ENCODE measurements around the gene VPS54. TPM values are rescaled to one million over a fixed set of nuclear protein-coding genes. Genes with fewer than 3 reads are reported as not detected.

The VPS54 gene
- total RNA-seq, 1 experiment from 2014 or later = 31.8 TPM

DNA sequence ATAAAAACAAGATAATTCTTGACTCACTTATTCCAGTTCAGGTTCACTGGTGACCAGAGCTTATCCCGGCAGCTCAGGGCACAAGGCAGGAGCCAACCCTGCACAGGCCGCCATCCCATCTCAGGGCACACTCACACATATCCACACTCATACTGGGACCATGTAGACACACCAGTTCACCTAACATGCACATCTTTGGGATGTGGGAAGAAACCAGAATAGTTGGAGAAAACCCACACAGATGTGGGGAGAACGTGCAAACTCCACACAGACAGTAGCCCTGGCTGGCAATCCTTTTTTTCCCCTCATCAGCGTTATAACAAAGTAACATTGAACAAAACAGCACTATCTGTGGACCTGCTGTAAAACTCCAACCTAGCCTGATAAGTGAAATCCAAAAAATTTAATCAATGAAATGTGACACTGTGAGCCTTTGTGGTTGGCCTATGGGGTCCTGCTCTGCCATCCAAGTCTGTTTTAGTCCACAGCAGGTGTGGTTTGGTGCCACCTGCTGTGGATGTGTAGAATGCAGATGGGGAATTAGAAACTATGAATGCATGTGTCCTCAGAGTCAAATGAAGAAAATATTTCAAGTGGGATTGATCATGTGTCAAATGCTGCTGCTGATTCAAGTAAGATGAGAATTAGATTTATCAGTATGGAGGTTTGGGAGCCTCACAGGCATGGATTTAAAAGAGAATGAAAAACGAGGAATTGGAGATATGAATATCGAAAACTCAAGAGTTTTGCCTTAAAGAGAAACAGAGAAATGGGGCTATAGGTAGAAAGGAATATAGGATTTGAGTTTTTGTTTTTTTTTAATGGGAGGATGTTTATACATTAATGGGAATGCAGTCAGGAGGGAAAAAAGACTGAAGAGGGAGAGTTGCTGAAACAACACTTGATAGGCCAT lies 130.5 kb downstream of the VPS54 start:
- DNase-seq (ENCODE audit: low read depth, low spot score) = peak; percentile 74
- in situ Hi-C loops (cut with HindIII; ENCODE audit: low pct_unique_long_range_greater_than_20kb, low sequenced_read_pairs) = no loop called here

DNA sequence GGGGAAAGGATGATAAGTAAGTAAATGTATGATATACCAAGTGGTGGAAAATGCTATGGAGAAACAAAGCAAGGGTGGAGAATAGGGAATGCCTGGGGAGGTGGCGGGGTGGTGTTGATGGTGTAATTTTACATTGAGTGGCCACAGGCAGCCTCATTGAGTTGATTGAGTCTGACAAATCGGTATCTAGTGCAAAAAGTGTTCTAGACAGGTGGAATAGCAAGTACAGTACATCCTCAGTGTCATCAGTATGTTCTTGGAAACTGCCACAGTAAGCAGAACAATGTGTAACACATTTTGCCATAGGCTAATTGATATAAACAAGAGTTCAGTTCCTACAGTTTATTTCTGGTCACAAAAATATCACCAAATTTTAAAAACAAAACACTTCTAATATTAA lies 131.2 kb downstream of the VPS54 start:
- DNase-seq (ENCODE audit: low read depth, low spot score) = no peak
- in situ Hi-C loops (cut with HindIII; ENCODE audit: low pct_unique_long_range_greater_than_20kb, low sequenced_read_pairs) = no loop called here

DNA sequence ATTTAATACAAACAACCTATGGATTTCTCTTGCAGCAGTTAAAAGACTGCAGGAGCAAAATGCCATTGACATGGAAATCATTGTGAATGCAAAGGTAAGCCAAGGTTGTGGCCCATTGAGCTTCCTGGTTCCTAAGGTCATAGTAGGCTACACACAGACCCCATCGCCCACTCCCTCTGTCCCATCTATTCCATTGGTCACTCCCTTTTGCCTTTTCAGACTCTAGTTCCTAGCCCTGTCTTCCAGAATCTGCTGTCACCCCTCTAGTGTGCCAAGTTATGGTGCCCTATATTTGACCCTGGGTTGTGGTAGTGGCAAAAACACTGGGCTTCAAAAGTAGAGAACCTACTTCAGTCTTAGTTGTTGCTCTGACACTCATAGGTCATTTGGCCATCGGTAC lies 132.8 kb downstream of the VPS54 start:
- in situ Hi-C loops (cut with HindIII; ENCODE audit: low pct_unique_long_range_greater_than_20kb, low sequenced_read_pairs) = no loop called here
- no peak for DNase-seq (ENCODE audit: low read depth, low spot score)

DNA sequence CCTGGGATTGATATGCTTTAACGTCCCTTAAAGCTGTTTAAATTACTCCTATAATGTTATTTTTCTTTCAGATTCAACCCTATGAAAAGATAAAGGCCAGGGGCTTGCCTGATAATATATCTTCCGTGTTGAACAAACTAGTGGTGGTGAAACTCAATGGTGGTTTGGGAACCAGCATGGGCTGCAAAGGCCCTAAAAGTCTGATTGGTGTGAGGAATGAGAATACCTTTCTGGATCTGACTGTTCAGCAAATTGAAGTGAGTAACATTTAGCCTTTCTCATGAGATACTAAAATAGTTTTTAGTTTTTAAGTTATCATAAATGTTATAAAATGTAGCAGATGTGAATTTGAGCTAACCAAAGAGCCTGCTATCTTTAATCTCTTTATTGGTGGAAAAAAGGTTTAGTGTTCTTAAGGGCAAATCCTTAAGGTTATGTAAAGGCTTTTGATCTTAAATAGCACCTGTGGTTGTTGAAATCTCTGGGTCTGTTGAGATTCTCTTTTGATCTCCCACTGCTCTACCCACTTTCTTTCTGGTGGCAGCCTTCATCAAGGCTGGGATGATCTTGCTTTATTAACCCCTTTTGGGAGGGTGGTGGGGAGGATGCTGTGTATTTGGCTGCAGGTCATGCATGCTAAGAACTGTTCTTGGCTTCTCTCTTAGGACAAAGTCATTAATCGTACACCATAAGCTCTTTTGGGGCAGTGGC lies 136.7 kb downstream of the VPS54 start:
- DNase-seq (ENCODE audit: low read depth, low spot score) = no peak
- in situ Hi-C loops (cut with HindIII; ENCODE audit: low pct_unique_long_range_greater_than_20kb, low sequenced_read_pairs) = no loop called here

DNA sequence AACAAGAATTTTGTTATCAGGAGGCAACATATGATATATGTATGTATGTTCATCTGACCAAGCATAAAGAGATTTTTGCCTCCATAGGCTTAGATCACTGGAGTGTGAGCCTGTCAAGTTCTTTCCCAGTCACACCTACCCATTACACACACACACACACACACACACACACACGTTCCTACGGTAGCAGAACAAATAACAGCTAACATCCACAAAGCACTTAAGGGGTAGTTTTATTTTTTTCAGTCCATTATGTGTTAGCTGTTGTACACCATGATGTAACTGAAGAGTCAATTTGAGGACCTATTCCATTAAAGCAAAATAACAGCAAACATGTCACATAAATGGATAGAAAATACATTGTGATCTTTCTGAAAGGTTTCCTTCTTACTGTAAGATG lies 138.0 kb downstream of the VPS54 start:
- no peak for DNase-seq (ENCODE audit: low read depth, low spot score)
- in situ Hi-C loops (cut with HindIII; ENCODE audit: low pct_unique_long_range_greater_than_20kb, low sequenced_read_pairs) = no loop called here

DNA sequence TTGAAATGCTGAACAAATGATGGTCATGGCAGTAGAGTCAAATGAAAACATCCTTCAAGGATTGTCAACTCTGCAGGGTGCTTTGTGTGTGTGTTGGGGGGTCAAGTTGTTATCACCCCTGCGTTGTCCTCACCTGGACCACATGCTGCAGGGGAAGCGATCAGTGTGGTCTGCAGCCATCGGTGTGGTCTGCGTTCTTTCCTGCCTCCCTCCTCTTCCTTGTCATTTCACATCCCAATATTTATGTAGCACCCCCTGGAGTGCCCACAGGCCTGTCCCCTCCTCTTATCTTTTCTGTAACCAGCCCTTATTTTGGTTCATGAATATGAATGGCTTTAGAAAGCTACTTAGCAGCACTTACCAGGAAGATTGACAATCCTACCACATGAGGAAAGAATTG lies 138.6 kb downstream of the VPS54 start:
- no peak for DNase-seq (ENCODE audit: low read depth, low spot score)
- in situ Hi-C loops (cut with HindIII; ENCODE audit: low pct_unique_long_range_greater_than_20kb, low sequenced_read_pairs) = no loop called here

DNA sequence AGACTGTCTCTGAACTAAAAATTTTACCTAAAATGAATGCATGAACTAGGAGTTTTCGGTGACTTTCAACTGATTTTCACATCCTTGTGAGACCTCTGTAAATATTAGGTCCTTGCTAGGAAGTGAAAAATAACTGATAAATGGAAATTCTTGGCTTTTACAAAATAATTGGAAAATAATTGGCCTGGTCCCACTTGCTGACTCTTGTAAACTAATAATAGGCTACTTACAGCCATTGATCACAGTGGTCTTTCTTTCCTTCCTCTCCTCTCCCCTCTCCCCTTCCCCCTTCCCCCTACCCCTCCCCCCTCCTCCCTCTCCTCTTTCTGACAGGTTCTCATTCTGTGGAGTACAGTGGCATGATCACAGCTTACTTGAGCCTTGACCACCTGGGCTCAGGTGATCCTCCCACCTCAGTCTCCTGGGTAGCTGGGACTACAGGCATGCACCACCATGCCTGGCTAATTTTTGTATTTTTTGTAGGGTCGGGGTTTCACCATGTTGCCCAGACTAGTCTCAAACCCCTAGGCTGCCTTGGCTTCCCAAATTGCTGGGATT lies 139.3 kb downstream of the VPS54 start:
- DNase-seq (ENCODE audit: low read depth, low spot score) = no peak
- in situ Hi-C loops (cut with HindIII; ENCODE audit: low pct_unique_long_range_greater_than_20kb, low sequenced_read_pairs) = no loop called here

DNA sequence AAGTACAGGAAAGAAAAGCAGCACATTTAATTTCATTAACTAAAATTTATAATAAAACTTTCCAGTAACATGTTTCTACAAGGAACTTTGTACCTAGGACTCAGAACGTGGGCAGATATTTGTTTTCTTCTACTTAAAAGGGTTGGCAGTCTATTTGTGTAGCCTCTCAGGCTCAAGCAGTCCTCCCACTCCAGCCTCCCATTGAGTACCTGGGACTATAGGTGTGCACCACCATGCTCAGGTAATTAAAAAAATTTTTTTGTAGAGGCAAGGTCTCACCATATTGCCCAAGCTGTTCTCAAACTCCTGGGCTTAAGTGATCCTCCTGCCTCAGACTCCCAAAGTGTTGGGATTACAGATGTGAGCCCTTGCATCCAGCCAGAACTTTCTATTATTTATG lies 140.7 kb downstream of the VPS54 start:
- in situ Hi-C loops (cut with HindIII; ENCODE audit: low pct_unique_long_range_greater_than_20kb, low sequenced_read_pairs) = no loop called here
- no peak for DNase-seq (ENCODE audit: low read depth, low spot score)

DNA sequence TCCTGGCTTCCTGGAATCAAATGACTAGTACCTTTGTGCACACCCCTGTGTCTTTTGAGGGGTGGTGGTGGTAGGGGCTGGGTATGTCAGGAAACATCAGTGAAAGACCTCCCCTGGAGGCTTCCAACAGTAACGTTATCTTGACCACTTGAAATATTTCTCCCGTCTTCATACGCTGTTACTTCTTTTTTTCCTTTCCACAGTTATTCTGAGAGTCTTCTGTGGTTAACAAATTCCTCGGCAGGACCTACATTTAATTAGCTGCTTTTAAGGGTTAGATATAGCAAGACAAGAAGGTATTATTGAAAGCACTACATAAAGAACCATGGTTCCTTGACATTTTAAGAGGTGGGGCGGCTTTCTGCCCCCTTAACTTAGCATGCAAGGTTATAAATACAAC lies 142.9 kb downstream of the VPS54 start:
- in situ Hi-C loops (cut with HindIII; ENCODE audit: low pct_unique_long_range_greater_than_20kb, low sequenced_read_pairs) = no loop called here
- no peak for DNase-seq (ENCODE audit: low read depth, low spot score)

DNA sequence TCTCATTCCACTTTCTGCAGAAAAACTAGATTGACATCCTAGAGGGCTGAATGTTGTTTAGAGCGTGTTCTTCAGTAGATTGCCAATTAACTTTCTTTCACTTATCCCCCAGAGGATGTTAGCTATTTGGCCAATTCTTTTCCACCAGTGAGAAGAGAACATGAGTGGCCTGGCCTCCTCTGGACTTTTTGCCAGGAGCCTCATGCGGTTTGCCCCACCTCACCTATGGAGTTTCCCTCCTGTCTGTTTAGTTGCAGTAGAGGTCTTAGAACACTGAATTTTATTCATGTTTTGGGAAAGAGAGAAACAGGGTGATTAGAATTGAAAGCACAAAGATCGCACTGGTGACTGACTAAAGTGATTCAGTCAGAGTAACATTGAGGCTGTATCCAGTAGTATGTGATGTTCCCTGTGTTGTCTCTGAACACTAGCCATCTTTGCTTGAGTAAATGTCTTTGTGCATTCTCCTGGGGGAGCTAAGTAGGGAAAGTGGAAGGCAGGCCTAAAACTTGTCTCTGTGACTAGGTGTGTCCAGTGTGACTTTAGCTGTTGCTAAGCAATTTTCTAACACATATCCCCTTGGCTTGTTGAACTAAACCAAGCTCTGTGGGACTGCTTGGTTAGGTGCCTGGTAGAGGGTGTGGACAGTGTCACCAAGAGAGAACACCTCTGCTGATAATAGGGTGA lies 143.5 kb downstream of the VPS54 start:
- peak; percentile 10 for DNase-seq (ENCODE audit: low read depth, low spot score)
- in situ Hi-C loops (cut with HindIII; ENCODE audit: low pct_unique_long_range_greater_than_20kb, low sequenced_read_pairs) = no loop called here

DNA sequence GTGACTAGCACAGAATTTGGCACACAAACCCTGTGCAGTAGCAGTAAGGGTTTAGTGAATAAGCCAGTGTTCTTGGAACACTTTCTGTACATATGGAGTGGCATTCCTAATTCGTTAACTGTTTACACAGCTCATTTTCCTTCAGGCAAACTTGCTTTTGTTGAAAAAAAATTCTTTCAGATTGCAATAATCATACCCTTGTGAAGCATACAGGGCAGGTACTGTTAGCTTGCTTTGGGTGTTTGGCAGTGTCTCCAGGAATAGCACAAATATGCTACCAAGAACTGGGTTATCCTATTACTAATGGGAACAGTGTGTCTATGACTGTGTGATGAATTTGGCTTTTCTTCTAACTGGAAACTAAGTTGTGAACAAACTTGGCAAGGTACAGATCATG lies 144.1 kb downstream of the VPS54 start:
- in situ Hi-C loops (cut with HindIII; ENCODE audit: low pct_unique_long_range_greater_than_20kb, low sequenced_read_pairs) = no loop called here
- peak; percentile 92 for DNase-seq (ENCODE audit: low read depth, low spot score)

DNA sequence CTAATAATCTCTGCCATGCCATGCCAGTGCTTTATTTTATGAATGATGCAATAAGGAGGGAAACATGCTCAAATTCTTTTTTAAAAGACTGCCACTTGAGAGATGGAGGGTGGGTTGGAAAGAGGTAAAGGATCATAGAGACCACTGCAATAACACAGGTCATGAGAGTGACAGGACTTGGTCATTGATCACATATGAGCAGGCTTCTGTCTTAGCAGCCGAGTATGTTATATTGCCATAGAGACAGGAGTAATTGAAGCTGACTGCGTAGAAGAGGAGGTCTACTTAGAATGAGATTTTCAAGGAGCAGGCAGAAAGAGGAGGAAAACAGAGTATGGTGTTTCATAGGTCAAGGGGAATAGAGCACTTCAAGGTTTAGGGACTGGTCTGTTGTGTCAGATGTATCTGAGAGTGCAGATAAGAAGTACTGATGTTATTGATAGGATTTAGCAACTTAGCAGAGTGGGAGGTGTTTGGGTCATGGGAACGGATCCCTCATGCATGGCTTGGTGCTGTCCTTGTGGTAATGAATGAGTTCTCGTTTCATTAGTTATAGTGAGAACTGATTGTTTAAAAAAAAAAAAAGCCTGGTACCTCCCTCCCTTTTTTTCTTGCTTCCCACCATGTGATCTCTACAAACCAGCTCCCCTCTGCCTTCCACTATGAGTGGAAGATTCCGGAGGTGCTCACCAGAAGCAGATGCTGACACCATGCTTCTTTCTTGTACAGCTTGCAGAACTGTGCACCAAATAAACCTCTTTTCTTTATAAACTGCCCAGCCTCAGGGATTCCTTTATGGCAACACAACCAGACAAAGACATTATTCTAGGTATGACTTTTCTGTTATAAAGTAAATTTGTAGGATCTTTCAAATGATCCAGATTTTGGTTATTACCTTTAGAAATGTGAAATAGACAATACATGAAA lies 144.8 kb downstream of the VPS54 start:
- in situ Hi-C loops (cut with HindIII; ENCODE audit: low pct_unique_long_range_greater_than_20kb, low sequenced_read_pairs) = no loop called here
- DNase-seq (ENCODE audit: low read depth, low spot score) = no peak

DNA sequence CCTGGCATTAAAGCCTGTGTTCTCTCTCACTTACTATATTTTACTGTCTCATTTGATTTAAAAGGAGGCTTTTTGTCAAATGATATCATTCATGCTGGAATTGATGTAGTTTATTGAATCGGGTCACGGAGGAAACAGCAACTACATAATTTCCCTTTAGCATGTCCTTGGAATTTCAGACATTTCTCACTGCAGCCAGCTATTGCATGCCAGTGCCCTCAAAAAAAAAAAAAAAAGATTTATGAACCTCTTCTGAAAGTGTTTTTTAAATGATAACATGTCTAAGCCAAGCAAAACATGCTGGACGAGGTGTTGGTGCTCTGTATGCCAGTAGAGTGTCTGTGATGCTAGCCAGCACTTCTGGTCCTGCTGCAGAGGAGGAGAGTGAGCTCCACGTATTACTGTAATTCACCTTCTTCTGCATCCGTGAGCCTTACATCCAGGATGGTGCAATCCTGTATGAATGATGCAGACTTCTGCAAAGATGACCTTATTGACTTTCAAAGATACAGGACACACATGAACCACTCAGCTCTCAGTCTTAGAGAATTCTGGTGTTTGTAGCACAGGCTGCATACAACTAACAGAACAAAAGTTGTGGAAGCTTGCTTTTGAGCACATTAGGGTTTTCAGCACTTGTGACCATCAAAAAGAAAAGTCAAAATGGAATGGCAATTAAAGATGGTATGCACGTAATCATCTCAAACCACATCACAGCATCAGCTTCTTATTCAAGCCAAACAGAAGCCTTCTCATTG lies 146.5 kb downstream of the VPS54 start:
- in situ Hi-C loops (cut with HindIII; ENCODE audit: low pct_unique_long_range_greater_than_20kb, low sequenced_read_pairs) = no loop called here
- DNase-seq (ENCODE audit: low read depth, low spot score) = no peak

DNA sequence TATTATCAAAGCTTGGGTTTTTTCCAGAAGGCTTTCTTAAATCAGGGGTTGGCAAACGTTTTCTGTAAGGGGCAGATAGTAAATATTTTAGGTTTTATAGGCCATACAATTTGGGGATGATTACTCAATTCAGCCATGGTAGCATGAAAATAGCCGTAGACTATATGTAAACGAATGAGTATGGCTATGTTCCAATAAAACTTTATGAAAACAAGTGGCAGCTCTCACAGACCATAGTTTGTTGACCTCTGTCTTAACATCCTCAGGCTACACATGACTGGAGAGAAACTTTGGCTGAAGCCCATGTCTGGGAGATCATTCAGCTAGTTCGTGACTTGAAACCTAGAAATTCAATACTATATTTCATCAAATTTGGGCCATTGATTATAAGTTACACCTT lies 147.4 kb downstream of the VPS54 start:
- in situ Hi-C loops (cut with HindIII; ENCODE audit: low pct_unique_long_range_greater_than_20kb, low sequenced_read_pairs) = no loop called here

DNA sequence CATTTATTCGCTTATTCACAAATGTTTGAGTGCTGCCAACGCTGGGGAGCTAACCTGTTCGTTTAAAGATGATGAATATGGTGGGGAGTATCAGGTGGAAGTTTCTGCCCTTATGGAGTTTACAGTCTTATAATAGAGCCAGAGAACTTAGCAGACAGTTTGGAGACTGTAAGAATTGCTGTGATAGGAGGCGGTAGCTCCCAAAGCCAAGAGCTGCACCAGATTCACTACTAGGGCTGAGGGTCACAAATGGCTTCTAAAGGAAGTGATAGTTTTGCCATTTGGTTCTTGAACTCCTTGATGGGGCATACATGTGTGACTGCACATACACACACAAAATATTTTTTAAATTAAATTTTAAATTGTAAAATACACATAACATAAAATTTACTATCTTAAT lies 148.5 kb downstream of the VPS54 start:
- DNase-seq (ENCODE audit: low read depth, low spot score) = no peak
- in situ Hi-C loops (cut with HindIII; ENCODE audit: low pct_unique_long_range_greater_than_20kb, low sequenced_read_pairs) = no loop called here

More for the DNA sequence above, 147.4 kb downstream of the VPS54 start:
- DNase-seq (ENCODE audit: low read depth, low spot score) = no peak

DNA sequence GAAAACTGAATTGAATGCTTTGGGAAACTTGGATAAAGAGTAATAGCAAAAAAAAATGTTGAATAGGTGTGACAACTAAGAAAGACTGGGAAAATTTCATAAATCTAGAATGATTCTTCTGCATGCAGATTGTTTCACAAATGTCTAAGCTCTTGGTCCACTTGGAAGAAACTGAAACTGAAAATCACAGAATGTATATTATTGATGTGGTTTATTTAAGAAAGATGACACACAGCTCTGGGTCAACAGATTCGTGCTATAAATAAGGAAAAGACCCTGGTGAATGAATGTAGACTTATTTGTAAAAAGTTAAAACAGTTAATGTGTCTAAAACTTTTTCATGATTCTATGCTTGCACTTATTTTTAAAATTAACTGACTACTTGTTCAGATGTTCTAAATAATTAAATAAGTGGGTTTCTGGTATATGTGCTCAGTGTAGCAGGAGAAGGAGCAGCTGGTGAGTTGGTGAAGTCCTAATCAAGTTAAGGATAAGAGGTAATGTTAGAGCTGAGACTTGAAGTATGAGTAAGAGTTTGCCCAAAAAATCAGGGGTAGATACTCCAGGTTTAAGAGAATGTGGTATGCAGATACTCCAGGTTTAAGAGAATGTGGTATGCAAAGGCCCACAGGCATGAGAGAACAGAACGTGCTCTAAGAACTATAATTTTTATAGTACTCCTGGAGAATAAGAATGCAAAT lies 153.1 kb downstream of the VPS54 start:
- in situ Hi-C loops (cut with HindIII; ENCODE audit: low pct_unique_long_range_greater_than_20kb, low sequenced_read_pairs) = no loop called here
- no peak for DNase-seq (ENCODE audit: low read depth, low spot score)

Measured in SK-MEL-5 (cell line).